Limb (tissue), 2 donors: ENCODE data around the gene MYH11.
"Not testable (repeated sequence)": the region's sequence is repeated elsewhere in the genome, so short reads cannot be mapped to it uniquely, and the experiment has no call there.

Experiments used
- DNase-seq, 2 donors: peaks; one replicate each; pipeline ENCODE4 v3.0.0-alpha.2; 2016; ENCODE audit errors: extremely low spot score in 2 of 2

The MYH11 gene

DNA sequence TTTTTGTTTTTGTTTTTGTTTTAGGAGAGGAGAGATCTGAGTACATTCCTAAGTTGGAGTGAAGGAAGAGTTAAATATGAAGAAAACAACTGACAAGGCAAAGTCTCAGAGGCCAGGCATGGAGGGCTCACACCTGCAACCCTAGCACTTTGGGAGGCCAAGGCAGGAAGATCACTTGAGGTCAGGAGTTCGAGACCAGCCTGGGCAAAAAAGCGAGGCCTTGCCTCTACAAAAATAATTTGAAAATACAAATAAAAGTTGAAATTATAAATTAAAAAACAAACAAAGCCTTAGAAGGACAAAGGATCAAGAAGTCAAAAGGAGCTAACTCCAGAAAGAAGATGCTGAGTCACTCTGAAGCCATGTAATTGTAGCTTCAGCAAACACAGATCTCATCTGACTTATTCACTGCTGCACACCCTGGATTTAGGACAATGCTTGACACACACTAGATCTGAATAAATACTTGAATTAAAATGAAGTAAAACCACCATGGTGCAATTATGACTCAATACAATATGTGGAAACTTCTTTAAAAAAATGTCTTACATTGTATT is 22.5 kb upstream of the MYH11 start:
- no peak for DNase-seq

DNA sequence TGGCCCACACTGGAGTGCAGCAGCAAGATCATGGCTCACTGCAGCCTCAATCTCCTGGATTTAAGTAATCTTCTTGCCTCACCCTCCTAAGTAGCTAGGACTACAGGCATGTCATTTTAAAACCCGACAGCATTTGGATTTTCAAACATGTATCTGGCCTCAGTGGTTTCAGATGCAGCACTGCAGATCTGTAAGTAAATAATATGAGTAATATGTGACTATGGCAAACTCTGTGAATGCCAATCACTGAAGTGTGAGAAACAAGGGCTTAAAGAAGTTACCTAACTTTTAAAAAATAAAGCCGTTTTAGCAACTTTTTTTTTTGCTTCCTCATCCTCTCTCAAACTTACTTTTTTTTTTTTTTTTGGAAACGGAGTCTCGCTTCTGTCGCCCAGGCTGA is 19.7 kb upstream of the MYH11 start:
- no peak for DNase-seq

DNA sequence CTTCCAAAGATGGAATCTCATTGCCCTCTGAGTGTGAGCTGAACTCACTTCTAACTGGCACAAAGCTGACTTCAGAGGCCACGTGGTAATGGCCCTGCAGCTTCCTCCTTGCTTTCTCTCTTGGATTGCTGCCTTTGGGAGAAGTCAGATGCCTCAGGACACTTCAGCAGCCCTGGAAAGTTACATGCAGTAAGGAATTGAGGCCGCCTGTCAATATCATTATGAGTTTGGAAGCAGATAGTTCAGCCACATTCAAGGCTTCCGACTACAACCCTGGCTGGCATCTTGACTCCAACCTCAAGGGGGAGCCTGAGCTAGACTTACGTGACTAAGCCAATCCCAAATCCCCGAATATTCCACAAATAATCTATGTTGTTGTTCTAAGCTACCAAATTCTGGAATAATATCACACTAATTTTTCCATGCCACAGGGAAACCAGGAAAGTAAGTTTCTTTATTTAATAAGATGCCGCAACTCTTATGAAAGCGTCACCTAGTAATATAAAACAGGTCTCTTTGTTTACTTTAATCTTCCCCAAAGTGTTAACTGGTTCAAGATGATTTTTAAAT is 18.0 kb upstream of the MYH11 start:
- peak; percentile 47 to 49 for DNase-seq

DNA sequence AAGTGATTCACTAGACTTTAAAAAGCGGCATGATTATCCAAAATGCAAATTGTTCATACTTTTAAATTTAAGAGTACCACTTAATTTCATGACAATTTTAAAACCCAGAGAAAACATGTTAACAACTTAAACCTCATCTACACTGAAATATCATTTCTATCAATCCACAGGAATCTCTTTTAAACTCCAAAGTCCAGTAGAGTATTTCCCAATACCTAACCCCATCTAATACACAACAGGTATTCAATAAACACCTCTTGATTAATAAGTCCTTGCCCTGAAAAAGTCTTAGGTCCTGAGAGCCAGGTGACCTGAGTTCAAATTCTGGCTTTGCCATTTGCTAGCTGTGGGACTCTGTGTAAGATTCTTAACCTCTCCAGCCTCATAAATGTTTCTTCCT is 16.9 kb upstream of the MYH11 start:
- no peak for DNase-seq

DNA sequence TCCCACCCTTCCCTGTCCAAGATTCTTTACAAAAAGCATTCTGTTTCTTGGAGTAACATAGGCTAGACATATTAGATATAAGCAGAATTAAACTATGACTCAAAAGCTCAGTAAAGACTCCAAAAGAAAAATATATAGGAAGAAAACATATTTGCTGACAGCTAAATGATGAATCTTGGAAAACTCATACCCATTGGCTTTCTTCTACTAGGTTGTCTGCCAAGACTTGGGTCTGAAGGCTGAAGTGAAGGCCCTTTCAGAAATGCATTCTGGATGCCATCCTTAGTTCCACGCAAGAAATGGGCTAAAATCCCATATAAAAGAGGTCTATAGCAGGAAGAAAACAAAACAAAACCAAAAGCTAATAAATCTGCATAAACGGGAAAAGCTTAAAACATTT is 16.5 kb upstream of the MYH11 start:
- no peak for DNase-seq

DNA sequence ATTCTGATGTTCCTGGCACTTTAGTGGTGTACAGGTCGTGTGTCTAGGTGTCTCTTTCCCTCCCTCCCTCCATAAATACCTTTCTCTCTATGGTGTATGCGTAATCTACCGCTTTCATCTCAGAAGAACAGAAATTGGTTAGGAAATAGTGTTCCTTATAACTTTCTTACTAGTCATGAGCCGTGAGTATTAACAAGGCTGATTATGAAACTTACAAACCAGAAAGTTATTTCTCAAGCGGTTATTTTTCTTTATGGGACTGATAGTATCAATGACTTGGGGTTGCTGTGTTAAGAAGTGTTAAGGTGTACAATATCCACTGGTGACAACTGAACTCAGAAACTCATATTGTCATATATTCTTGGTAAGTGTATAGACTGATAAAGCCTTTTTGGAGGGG is 13.2 kb upstream of the MYH11 start:
- DNase-seq: no peak

DNA sequence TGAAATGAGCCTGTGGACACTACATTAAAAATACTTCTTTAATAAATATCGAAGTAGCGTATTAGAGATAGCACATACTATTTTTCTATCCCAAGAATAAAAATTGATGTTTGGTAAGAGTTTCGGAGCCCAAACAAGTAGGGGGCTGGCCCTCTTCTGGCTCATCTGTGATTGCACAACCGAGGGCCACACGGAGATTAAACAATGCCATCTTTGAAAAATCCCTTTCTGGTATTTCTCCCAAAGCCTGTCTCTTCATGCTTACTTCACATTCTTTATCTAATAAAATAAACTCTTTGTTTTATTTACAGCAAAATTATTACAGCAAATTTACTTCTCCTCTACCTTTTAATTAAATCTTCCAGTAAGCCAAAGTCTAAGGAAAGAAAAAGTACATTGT is 9.6 kb upstream of the MYH11 start:
- DNase-seq: no peak

DNA sequence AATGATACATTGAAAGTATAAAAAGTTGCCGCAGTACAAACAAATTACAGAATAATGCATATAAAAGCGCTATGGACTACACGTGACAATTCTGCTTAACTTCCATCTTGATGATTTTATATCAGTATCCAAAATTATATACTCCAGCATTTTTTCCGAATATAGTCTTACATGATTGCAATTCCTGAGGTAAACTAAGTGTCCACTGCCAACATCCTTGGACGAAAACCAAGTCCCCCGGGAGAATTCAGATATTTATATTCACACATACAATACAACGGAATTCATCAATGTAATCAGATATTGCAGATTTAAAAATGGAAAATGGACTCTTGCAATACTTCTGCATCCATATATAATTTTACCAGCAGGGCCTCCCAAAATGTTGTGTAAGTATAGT is 8.9 kb upstream of the MYH11 start:
- no peak for DNase-seq

DNA sequence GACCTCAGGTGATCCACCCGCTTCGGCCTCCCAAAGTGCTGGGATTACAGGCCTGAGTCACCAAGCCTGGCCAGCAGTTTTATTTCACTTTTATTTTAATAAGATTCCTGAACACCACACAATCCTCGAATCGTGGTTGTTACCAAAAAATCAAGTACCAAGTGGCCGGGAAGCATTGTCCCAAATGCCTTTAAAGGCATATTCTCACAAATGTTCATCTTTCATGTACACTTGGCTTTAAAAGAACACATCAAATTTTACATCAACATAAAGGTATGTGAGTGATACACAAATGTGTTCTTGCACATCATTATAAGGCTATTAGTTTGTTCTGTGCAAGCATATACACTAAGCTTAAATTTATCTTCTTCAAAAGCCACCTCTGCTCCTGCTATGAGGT is 8.1 kb upstream of the MYH11 start:
- DNase-seq: no peak

DNA sequence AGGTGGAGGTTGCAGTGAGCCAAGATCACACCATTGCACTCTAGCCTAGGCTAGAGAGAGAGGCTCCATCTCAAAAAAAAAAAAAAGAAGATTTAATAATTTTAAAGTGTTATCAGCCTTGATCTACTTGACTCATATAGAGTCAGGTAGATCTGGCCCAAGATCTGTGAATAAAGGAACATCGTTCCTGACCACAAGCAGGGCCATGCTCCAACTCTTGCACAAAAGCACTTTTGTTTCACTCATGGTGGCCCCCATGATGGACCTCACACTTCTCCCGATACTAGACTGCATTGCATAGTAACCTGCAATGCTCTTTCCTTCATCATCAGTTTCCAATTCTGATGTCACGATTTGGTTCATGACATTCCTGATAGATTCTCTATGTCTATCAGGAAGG is 5.2 kb upstream of the MYH11 start:
- DNase-seq: no peak

DNA sequence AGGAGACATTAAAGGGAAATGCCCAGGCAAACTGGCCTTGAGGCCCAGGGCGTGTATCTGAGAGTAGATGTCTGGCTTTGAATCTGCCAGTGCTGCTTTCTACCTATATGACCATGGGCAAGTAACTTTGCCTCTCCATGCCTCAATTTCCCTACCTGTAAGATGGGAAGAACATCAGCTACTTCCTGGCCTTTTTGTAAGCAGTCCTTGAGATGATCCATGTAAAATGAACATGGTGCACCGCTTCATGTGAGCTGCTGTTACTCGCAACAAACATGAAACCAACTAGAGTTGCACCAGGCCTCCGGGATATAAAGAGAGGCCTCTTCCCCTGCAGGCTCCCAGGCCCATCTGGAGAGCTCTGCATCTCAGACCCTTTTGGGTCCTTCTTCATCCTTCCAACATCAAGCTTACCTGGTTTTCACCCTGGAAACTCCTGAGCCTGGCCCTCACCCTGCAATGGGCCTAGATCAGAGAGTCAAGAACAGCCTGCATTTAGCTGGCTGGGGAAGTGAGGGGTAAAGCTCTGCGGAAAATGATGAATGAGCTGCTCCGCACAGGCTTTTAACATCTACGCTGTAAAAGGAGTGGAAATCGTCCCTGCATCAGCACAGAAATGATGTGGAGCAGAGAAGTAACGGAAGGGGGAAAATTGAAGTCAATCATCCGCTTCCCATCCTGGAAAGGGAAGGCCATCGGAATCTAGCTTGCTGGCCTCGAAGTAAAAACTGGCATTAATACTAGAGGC is 2.3 kb upstream of the MYH11 start:
- no peak for DNase-seq

DNA sequence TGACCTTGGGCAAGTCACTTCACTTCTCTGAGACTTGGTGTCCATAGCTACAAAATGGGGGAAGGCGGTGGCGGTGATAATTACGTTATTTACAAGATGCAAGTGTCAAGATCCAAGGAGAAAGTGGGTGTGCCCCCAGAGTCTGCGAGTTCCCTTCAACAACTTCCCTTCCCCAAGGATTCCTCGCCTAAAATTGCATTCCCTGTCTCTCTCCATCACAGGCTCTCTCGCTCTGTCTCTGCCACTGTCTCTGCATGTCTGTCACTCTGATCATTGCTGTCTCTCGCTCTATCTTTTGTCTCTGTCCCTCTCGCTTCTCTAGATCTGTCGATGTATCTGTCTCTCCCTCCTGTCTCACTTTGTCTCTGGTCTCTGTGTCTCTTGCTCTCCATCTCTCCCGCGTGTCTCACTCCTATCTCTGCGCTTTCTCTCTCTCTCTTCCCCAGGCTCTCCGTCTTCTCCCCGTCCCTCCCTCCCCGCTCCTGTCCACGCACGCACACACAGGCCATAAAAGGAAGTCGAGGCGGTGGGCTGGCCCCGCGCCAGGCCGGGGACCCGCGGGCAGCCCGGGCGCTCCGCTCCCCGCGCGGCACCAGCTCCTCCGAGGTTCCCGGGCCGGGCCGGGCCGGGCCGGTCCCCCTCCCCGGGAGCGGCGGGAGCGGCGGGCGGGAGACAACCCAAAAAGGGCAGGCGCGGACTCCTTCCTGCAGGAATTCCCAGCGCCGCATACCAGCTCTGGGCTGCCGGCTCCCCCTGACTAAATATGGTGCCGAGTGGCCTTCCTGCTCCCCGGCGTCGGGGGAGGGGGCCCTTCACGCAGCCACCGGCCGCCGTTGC is 1.1 kb upstream of the MYH11 start:
- DNase-seq: peak in 1 of 2 donors; percentile 66

DNA sequence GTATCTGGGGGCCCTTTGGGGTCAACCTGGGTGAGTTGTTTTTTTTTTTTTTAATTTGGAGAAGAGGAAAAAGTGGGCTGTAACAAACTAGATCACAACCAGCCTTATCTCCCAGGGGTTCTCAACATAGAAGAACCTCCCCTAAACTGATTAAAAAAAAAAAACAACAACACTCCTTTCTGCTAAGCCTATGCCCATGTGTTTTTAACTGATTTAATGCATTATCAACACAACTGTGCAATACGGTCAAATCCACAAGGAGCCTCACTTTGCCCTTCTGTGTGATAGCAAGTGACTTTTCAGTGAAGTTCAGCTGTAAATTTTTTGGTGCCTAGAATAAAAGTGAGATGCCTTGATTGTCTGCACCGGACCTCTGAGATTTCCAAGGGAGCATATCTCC is 646 bp downstream of the MYH11 start:
- DNase-seq: no peak

DNA sequence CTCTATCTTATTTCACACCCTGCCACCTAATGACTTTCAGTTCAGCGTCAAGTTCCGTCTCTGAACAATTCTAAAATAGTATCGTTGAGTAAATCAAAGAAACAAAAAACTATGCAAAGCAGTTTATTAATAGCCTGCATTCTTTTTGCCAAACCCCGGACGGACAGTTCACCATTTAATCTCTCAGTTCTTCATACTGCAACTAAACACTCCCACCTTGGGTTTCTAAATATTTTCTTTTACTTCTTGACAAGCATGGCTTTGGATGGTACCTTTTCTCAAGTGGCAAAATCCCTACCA is 1.2 kb downstream of the MYH11 start:
- no peak for DNase-seq

DNA sequence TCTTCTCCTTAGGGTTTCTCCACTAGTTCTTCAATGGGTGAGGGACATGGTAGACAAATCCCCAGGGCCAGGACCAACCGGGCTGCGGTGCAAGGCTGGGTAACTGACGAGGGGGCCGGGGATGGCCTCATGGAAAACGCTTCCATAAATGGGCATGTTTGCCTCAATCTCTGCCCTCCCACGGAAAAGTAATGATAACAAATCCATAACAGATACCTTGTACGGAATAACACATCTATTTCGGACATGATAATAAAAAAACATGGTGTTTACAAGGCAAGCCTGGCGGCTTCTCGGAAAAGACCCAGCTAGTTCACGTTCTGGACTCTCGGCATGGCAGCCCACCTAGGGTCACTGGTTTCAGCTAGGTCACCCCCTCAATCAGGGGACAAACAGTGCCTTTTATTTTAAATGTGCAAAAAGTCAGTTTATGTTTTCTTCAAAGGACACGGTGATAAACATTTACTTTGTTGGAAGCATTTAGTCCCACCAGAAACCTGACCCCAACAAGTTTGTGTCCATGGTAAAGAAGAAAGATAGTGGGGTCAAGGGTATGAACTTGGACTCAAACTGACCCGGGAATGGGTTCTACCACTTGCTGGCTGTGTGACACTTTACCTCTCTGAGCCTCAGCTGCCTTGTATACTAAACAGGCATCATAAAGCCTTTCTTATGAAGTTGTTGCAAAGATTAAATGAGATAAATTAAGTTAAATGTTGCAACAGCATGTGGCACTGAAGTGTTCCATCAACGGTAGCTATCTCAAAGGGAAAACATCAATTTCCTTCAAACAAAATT is 1.7 kb downstream of the MYH11 start:
- DNase-seq: no peak

DNA sequence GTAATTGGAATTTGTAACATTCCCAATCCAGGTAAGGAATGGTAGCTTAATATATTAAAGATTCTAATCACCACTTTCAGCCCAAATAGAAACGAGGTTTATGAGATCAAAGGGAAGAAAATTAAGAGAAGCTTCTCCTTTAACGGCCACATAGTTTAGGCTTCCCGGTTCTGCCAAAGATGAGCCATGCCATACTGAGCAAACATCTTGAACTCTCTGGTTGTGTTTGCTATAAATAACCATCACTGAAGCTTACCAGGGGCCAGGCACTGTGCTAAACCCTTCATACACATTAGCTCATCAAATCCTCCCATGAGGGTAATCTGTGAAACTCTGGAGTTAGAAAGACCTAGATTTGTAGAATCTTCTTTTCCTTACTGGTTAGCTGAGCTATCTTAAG is 2.8 kb downstream of the MYH11 start:
- no peak for DNase-seq

DNA sequence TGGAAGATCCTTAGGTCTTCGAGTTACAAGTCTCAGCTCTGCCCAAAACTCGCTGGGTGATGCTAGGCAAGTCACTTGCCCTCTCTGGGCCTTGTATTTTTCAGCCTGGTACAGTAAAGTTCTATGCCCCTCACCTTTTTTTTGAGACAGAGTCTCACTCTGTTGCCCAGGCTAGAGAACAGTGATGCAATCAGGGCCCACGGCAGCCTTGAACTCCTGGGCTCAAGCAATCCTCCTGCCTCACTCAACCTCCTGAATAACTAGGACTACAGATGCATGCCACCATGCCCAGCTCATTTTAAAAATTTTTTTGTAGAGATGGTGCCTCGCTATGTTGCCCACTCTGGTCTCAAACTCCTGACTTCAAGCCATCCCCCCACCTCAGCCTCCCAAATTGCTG is 3.8 kb downstream of the MYH11 start:
- DNase-seq: no peak

DNA sequence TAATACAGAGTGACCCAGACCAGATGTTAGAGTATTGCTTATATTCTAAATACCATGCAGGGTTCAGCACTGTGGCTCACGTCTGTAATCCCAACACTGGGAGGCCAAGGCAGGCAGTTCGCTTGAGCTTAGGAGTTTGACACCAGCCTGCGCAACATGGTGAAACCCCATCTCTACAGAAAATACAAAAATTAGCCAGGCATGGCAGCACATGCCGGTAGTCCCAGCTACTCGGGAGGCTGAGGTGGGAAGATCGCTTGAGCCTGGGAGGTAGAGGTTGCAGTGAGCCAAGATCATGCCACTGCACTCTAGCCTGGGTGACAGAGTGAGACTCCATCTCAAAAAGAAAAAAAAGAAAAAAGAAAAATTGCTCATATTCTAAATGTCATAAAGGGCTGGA is 6.3 kb downstream of the MYH11 start:
- not testable (repeated sequence) for DNase-seq

DNA sequence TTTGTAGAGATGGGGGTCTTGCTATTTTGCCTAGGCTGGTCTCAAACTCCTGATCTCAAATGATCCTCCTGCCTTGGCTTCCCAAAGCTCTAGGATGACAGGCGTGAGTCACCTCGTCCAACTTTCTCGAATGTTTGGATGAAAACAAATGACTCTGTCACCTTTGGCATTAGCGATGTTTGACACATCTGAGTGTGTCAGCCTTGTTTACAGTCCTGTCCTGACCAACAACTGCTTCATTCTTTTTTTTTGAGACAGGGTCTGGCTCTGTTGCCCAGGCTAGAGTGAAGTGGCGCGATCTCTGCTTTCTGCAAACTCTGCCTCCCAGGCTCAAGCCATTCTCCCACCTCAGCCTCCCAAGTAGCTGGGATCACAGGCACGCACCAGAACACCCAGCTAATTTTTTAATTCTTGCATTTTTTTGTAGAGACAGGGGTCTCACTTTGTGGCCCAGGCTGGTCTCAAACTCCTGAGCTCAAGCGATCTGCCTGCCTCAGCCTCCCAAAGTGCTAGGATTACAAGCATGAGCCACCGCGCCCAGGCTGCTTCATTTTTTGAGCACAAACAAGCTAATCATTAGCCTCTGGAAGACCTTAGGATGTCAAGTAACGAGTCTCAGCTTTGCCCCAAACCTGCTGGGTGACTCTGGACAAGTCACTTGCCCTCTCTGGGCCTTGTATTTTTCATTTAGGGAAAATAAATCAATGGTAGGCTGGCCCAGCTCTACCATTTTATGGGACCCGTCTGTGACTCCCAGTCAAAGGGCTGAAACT is 7.4 kb downstream of the MYH11 start:
- DNase-seq: no peak

DNA sequence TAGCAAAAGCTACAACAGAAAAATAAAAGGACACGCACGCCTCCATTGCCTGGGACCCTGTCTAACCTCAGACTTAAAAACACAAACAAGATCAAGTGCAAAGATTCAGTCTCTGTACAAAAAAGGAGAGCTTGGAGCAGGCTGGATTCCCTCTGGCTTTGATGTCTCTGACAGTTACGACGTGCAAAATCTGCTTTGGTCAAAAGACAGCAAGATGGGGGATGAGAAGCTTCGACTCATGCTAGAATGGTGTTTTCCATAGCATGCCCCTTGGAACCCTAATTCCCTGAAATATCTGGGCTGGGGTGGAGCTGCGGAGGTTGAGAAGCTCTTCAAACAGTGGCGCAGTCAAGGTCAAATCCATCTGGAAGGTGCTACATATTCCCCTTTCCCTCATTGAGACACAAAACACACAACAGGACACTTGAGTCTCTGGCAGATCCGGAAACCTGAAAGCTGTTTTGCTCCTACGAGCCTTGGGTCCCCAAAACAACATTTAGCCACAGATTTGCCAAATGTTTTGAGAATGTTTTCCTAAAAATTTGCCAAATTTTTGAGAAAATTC is 9.1 kb downstream of the MYH11 start:
- no peak for DNase-seq

DNA sequence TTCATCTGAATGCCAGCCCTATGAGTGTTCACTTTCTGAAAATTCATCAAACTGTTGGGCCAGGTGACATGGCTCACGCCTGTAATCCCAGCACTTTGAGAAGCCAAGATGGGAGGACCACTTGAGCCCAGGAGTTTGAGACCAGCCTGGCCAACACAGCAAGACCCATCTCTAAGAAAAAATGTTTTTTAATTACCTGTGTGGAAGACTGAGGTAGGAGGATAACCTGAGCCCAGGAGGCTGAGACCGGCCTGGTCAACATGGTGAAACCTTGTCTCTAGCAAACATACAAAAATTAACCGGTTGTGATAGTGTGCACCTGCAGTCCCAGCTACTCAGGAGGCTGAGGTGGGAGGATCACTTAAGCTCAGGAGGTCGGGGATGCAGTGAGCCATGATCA is 10.3 kb downstream of the MYH11 start:
- DNase-seq: no peak
